Ishikawa (cell line): Measurements from ENCODE around the gene TXNDC9.
A peak's percentile ranks its signal among the peaks of the same experiment; 100 is the strongest.
"Not testable (repeated sequence)": the region's sequence is repeated elsewhere in the genome, so short reads cannot be mapped to it uniquely, and the experiment has no call there.

Experiments used
- CEBPB ChIP-seq: IDR thresholded peaks from 2 replicates; pipeline ENCODE4 v1.6.1; 2012
- CREB1 ChIP-seq: IDR thresholded peaks from 2 replicates; pipeline ENCODE4 v1.6.1; 2012; ENCODE audit warnings: low read depth
- EGR1 ChIP-seq: IDR thresholded peaks from 2 replicates; pipeline ENCODE4 v1.6.1; 2012
- EP300 ChIP-seq: IDR thresholded peaks from 2 replicates; pipeline ENCODE4 v1.6.1; 2012; ENCODE audit warnings: borderline replicate concordance
- FOXM1 ChIP-seq: IDR thresholded peaks from 2 replicates; pipeline ENCODE4 v1.6.1; 2012; ENCODE audit warnings: low read depth, borderline replicate concordance
- MAX ChIP-seq: IDR thresholded peaks from 2 replicates; pipeline ENCODE4 v1.6.1; 2012
- NFIC ChIP-seq: IDR thresholded peaks from 2 replicates; pipeline ENCODE4 v1.6.1; 2012
- RAD21 ChIP-seq: IDR thresholded peaks from 2 replicates; pipeline ENCODE4 v1.6.1; 2012; ENCODE audit warnings: low read depth
- REST ChIP-seq: IDR thresholded peaks from 2 replicates; pipeline ENCODE4 v1.6.1; 2012; ENCODE audit warnings: low read depth, mild to moderate bottlenecking
- TAF1 ChIP-seq: IDR thresholded peaks from 2 replicates; pipeline ENCODE4 v1.6.1; 2012; ENCODE audit warnings: low read depth, mild to moderate bottlenecking
- TCF12 ChIP-seq: IDR thresholded peaks from 2 replicates; pipeline ENCODE4 v1.6.1; 2012; ENCODE audit warnings: low read depth
- TEAD4 ChIP-seq: IDR thresholded peaks from 2 replicates; pipeline ENCODE4 v1.6.1; 2012
- YY1 ChIP-seq: IDR thresholded peaks from 2 replicates; pipeline ENCODE4 v1.6.1; 2012; ENCODE audit warnings: low read depth
- ZBTB7A ChIP-seq: IDR thresholded peaks from 2 replicates; pipeline ENCODE4 v1.6.1; 2012; ENCODE audit warnings: low read depth
- TF ChIP-seq, protein P1 (sequence below): IDR thresholded peaks from 2 replicates; pipeline ENCODE4 v1.6.1; 2012

The TXNDC9 gene

GRCh38 chr2:99337113-99338028, 1.2 kb upstream of the TXNDC9 start, which contains the start of gene EIF5B:
Gene EIF5B (plus strand): TSS chr2:99337389. CDS start chr2:99337555, 166 bp downstream.
- TF ChIP-seq CEBPB, result no peak; the same call in 1 of the 2 replicates
- TF ChIP-seq YY1, result peak; percentile 63; the same call in 1 of the 2 replicates
- no peak for TF ChIP-seq FOXM1
- TF ChIP-seq CREB1, result no peak
- no peak; the same call in none of the 2 replicates for TF ChIP-seq MAX
- TF ChIP-seq TAF1, result peak; percentile 91
- TF ChIP-seq TEAD4, result 0 out of 2 replicates have a peak, but pooled peaks have one; percentile 9
- peak; percentile 27; the same call in 1 of the 2 replicates for TF ChIP-seq EGR1
- TF ChIP-seq RAD21, result 0 out of 2 replicates have a peak, but pooled peaks have one; percentile 21
- no peak for TF ChIP-seq REST
- TF ChIP-seq, protein P1, sequence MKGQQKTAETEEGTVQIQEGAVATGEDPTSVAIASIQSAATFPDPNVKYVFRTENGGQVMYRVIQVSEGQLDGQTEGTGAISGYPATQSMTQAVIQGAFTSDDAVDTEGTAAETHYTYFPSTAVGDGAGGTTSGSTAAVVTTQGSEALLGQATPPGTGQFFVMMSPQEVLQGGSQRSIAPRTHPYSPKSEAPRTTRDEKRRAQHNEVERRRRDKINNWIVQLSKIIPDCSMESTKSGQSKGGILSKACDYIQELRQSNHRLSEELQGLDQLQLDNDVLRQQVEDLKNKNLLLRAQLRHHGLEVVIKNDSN, result peak; percentile 24; the same call in 1 of the 2 replicates
- TF ChIP-seq ZBTB7A, result no peak
- TF ChIP-seq TCF12, result peak; percentile 33; the same call in 1 of the 2 replicates
- 0 out of 2 replicates have a peak, but pooled peaks have one; percentile 10 for TF ChIP-seq NFIC
- 0 out of 2 replicates have a peak, but pooled peaks have one; percentile 15 for TF ChIP-seq EP300

DNA sequence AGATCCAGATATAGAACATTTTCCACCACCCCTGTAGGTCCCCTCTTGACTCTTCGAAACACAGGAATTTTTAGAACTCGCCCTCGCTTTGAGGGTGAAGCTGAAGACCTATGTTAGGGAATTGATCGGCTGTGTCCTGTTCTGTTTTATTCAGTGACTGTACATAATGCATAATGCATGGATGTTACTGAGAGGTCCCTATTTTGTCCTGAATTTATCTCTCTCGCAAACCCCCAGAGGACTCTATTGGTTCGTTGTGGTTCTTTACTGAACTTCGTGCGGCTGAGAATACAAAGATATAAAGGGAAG, 625 bp upstream of the TXNDC9 start:
- TF ChIP-seq YY1, result no peak
- TF ChIP-seq ZBTB7A, result peak; percentile 43; the same call in 1 of the 2 replicates

DNA sequence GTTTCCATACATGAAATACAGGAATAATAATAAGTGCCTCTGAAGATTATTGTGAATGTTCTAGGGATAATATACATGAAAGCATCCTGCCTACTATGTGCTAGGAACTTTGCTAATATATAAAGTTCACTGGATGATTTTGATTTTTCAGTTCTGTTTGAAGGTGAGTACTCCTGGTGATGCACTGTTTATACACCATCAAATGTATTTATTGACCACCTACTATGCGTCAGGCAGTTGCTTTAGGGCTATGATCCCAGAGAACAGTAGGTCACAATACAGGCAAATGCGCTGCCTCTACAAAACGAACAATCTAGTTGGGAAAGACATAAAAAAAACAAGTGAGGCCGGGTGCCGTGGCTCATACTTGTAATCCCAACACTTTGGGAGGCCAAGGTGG, 10.7 kb downstream of the TXNDC9 start:
- TF ChIP-seq NFIC, result no peak
- no peak for TF ChIP-seq EP300
- TF ChIP-seq TCF12, result no peak
- no peak for TF ChIP-seq YY1
- no peak for TF ChIP-seq CREB1
- no peak for TF ChIP-seq ZBTB7A

DNA sequence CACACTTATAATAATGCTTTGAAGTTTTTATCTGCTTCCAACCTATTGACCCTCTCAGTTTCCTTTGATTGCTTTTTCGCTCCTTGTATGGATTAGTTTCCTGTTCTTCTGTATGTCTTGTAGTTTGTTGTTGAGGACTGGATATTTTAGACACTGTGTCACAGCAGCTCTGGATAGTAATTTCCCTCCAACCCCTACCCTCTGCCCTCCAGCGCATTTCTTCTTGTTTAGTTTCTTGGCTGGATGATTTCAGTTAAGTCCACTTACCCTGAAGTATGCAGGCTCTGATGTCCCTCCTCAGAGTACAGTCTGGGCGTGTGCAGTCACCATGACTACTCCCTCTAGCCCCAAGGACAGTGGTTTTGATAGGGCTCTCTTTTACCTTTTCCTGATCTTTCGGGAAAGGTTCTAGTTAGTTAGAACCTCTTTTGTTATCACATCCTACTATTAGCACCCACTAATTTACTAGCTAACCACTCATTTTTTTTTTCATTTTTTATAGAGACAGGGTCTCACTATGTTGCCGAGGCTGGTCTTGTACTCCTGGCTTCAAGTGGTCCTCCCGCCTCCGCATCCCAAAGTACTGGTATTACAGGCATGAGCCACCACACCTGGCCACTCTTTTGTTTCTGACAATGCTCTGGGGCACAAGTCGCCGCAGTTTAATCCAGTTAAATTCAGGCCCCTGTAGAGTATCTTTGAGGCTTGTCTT, 18.8 kb downstream of the TXNDC9 start:
- TF ChIP-seq, protein P1, result no peak
- TF ChIP-seq TEAD4, result no peak
- no peak for TF ChIP-seq FOXM1
- no peak for TF ChIP-seq EP300
- no peak for TF ChIP-seq TCF12
- TF ChIP-seq MAX, result no peak
- no peak for TF ChIP-seq CREB1
- TF ChIP-seq NFIC, result no peak
- no peak for TF ChIP-seq CEBPB
- no peak for TF ChIP-seq REST
- TF ChIP-seq YY1, result no peak
- TF ChIP-seq EGR1, result no peak
- no peak for TF ChIP-seq TAF1
- no peak for TF ChIP-seq ZBTB7A
- TF ChIP-seq RAD21, result no peak

DNA sequence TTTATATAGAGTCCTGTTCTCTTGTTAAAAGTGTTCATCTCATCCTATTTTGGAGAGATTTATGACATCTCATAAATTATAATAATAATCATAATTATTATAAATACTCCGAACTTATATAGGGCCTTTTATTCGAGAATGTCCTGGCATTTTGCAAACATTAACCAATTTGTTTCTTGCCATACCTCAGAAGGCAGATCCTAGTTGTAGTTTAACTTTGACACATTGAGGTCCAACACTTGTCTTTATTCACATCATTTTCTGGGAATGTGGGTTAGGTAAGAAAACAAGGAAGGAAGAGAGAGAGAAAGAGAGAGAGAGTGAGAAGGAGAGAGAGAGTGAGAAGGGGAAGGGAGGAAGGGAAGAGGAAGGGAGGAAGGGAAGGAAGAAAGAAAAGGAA, 35.0 kb downstream of the TXNDC9 start, which contains the start of gene LYG1:
Gene LYG1, minus strand, starts transcription at position 101 of the 400 bp plus-strand sequence. CDS start 5,527 bp downstream, outside the sequence.
- not testable (repeated sequence) for TF ChIP-seq YY1, EGR1, CREB1
